HL-60 (cell line): ENCODE results near the gene ARID1B.

ENCODE experiments used
- DNase-seq, 2 experiments: peaks; one replicate each; pipeline ENCODE4 v3.0.0-alpha.2; 2010 to 2020; ENCODE audit warnings: low read depth in 1 of 2, low spot score in 1 of 2
- H3K27ac ChIP-seq: fragments of 250-450 bp; sonication (Bioruptor Pico); replicated peaks from 2 replicates; pipeline ENCODE4 v1.5.1; 2020; ENCODE audit warnings: mild to moderate bottlenecking, moderate library complexity
- H3K27me3 ChIP-seq: fragments of 250-450 bp; sonication (Bioruptor Pico); 2 replicates; pipeline ENCODE4 v1.5.1; 2021; ENCODE audit warnings: mild to moderate bottlenecking, moderate library complexity; ENCODE audit not compliant: insufficient read depth, poor library complexity, severe bottlenecking
- H3K4me3 ChIP-seq: replicated peaks from 2 replicates; pipeline ENCODE4 v1.5.1; 2011; ENCODE audit warnings: mild to moderate bottlenecking, control low read depth, low read length; ENCODE audit not compliant: insufficient read depth
- CTCF ChIP-seq: IDR thresholded peaks from one replicate; pipeline ENCODE4 v1.5.1; 2011; ENCODE audit warnings: low read length, control low read depth, inconsistent platforms; ENCODE audit not compliant: insufficient read depth
- GABPA ChIP-seq: IDR thresholded peaks from 2 replicates; pipeline ENCODE4 v1.6.1; 2012; ENCODE audit warnings: low read depth
- POLR2AphosphoS5 ChIP-seq: IDR thresholded peaks from 2 replicates; pipeline ENCODE4 v1.6.1; 2012; ENCODE audit warnings: low read depth
- REST ChIP-seq: IDR thresholded peaks from 2 replicates; pipeline ENCODE4 v1.6.1; 2012; ENCODE audit warnings: low read depth; ENCODE audit not compliant: insufficient replicate concordance
- SPI1 ChIP-seq: IDR thresholded peaks from 2 replicates; pipeline ENCODE4 v1.6.1; 2012; ENCODE audit warnings: low read depth, mild to moderate bottlenecking, borderline replicate concordance

Gene ARID1B

GRCh38 chr6:157181649-157182048 is 404.5 kb downstream of the ARID1B start:
- Histone ChIP-seq H3K27me3 (no peaks in the 10 kb centered on the region), H3K27ac (no peak overlapping the region), H3K4me3 (no peak overlapping the region)
- TF ChIP-seq SPI1, result no peak
- TF ChIP-seq GABPA, result no peak
- no peak for TF ChIP-seq CTCF
- no peak for TF ChIP-seq POLR2AphosphoS5
- no peak for TF ChIP-seq REST
- DNase-seq, result no peak

GRCh38 chr6:157182503-157183264 is 405.5 kb downstream of the ARID1B start:
- TF ChIP-seq GABPA (no peak), REST (no peak), SPI1 (no peak), CTCF (no peak), POLR2AphosphoS5 (no peak)
- Histone ChIP-seq H3K27me3 (no peaks in the 10 kb centered on the region), H3K4me3 (no peak overlapping the region), H3K27ac (no peak overlapping the region)
- DNase-seq, result no peak

GRCh38 chr6:157184202-157185015 is 407.2 kb downstream of the ARID1B start:
- H3K27ac ChIP-seq, result no peak overlapping the region
- no peaks in the 10 kb centered on the region for H3K27me3 ChIP-seq
- peak; percentile 76 for TF ChIP-seq REST
- TF ChIP-seq CTCF, result peak; percentile 54
- TF ChIP-seq GABPA, result no peak
- TF ChIP-seq POLR2AphosphoS5, result no peak
- H3K4me3 ChIP-seq, result no peak overlapping the region
- DNase-seq, result peak in 1 of 2 experiments; percentile 48
